Uterus (tissue), 4 donors: ENCODE results near the gene SLC15A4. TPM values are rescaled to one million over a fixed set of nuclear protein-coding genes. Genes with fewer than 3 reads are reported as not detected.
"Not testable (repeated sequence)": the region's sequence is repeated elsewhere in the genome, so short reads cannot be mapped to it uniquely, and the experiment has no call there.

Source experiments
- DNase-seq, 2 donors: peaks; one replicate each; pipeline ENCODE4 v3.0.0-alpha.2; 2019 to 2020
- H3K27ac ChIP-seq, 2 donors: fragments of 200-600 bp; sonication (generic); 1 replicate in 1 of 2; 2 replicates in 1 of 2; pipeline ENCODE4 v1.5.1; 2016 to 2018
- H3K27me3 ChIP-seq, 2 donors: fragments of 200-600 bp; sonication (generic); one replicate each; pipeline ENCODE4 v1.5.1; 2018 to 2019; ENCODE audit warnings: control low read depth in 1 of 2
- H3K36me3 ChIP-seq, 2 donors: fragments of 200-600 bp; sonication (generic); one replicate each; pipeline ENCODE4 v1.5.1; 2019; ENCODE audit warnings: control low read depth in 1 of 2
- H3K4me1 ChIP-seq, 2 donors: fragments of 200-600 bp; sonication (generic); one replicate each; pipeline ENCODE4 v1.5.1; 2018 to 2019; ENCODE audit warnings: control low read depth in 1 of 2
- H3K4me3 ChIP-seq, 2 donors: fragments of 200-600 bp; sonication (generic); 1 replicate in 1 of 2; 2 replicates in 1 of 2; pipeline ENCODE4 v1.5.1; 2018 to 2019; ENCODE audit warnings: mild to moderate bottlenecking in 1 of 2
- H3K9me3 ChIP-seq, 2 donors: fragments of 200-600 bp; sonication (generic); one replicate each; pipeline ENCODE4 v1.5.1; 2019; ENCODE audit warnings: control low read depth in 1 of 2
- CTCF ChIP-seq, 4 experiments: fragments of 200-600 bp in 2 of 4; fragments of 450-650 bp in 2 of 4; sonication (generic) in 2 of 4; IDR thresholded peaks; one replicate each; pipeline ENCODE4 v1.5.1; 2016 to 2019; ENCODE audit warnings: antibody characterized with exemption in 4 of 4, mild to moderate bottlenecking in 2 of 4, moderate library complexity in 1 of 4
- POLR2A ChIP-seq, 2 donors: fragments of 450-650 bp; IDR thresholded peaks; one replicate each; pipeline ENCODE4 v1.6.1; 2016; ENCODE audit warnings: antibody characterized with exemption in 2 of 2, mild to moderate bottlenecking in 1 of 2, moderate library complexity in 1 of 2
- intact Hi-C: fragments of 100-400 bp; cut with DNase I; formaldehyde crosslinking; loops from one replicate; pipeline ENCODE4 v1.15.1; 2023; ENCODE audit warnings: low total_unique reads
- total RNA-seq, 4 donors: library from RNA; depleted of rRNA in 3 of 4; stranded (reverse); fragments of >200 nt in 3 of 4; gene quantifications; one replicate each; pipeline versions ENCODE4 v1.1.0 to v1.2.4, GENCODE V29; 2014 to 2023
- donor health status: DM: yes; HTN: yes; CAD: no.

The SLC15A4 gene
- total RNA-seq, 4 donors from 2014 or later, result 40.9 to 62.8 (median 52.1) TPM

- H3K4me1 ChIP-seq, result no peaks in the 10 kb centered on the region
- no peak for TF ChIP-seq POLR2A (IDR thresholded peaks at IDR 0.05)
- TF ChIP-seq CTCF (IDR thresholded peaks at IDR 0.05), result no peak
- H3K4me3 ChIP-seq, result no peak overlapping the region
- intact Hi-C loops, result no loop called here
- H3K27me3 ChIP-seq, result no peaks in the 10 kb centered on the region
- DNase-seq, result no peak
- H3K27ac ChIP-seq, result no peak overlapping the region
- no peaks in the 10 kb centered on the region for H3K36me3 ChIP-seq
- H3K9me3 ChIP-seq, result no peaks in the 10 kb centered on the region
Measured at GRCh38 chr12:128842579-128842978, 18.8 kb upstream of the SLC15A4 start.

- DNase-seq, result no peak
- no peak for TF ChIP-seq POLR2A (IDR thresholded peaks at IDR 0.05)
- TF ChIP-seq CTCF (IDR thresholded peaks at IDR 0.05), result no peak
- Histone ChIP-seq H3K27me3 (no peaks in the 10 kb centered on the region), H3K27ac (no peak overlapping the region), H3K4me3 (no peak overlapping the region), H3K4me1 (no peaks in the 10 kb centered on the region), H3K36me3 (no peaks in the 10 kb centered on the region), H3K9me3 (no peaks in the 10 kb centered on the region)
- intact Hi-C loops, result no loop called here
Measured at GRCh38 chr12:128840862-128841468, 17.2 kb upstream of the SLC15A4 start.

- H3K27ac ChIP-seq, H3K4me1 ChIP-seq, H3K27me3 ChIP-seq, intact Hi-C loops, H3K9me3 ChIP-seq, DNase-seq, H3K36me3 ChIP-seq, H3K4me3 ChIP-seq: not testable (repeated sequence)
Measured at GRCh38 chr12:128839885-128840284, 16.1 kb upstream of the SLC15A4 start.

- no peaks in the 10 kb centered on the region for H3K4me1 ChIP-seq
- no peaks in the 10 kb centered on the region for H3K9me3 ChIP-seq
- H3K4me3 ChIP-seq, result no peak overlapping the region
- H3K27ac ChIP-seq, result no peak overlapping the region
- TF ChIP-seq CTCF (IDR thresholded peaks at IDR 0.05) (no peak), POLR2A (IDR thresholded peaks at IDR 0.05) (no peak)
- H3K27me3 ChIP-seq, result no peaks in the 10 kb centered on the region
- H3K36me3 ChIP-seq, result no peaks in the 10 kb centered on the region
- DNase-seq, result no peak
- intact Hi-C loops, result no loop called here
Measured at GRCh38 chr12:128833418-128833817, 9.7 kb upstream of the SLC15A4 start.

- no peak for DNase-seq
- no peak overlapping the region for H3K4me3 ChIP-seq
- no peaks in the 10 kb centered on the region for H3K4me1 ChIP-seq
- no peaks in the 10 kb centered on the region for H3K9me3 ChIP-seq
- H3K27ac ChIP-seq, result no peak overlapping the region
- intact Hi-C loops, result no loop called here
- no peaks in the 10 kb centered on the region for H3K36me3 ChIP-seq
- TF ChIP-seq POLR2A (IDR thresholded peaks at IDR 0.05) (no peak), CTCF (IDR thresholded peaks at IDR 0.05) (no peak)
- H3K27me3 ChIP-seq, result no peaks in the 10 kb centered on the region
Measured at GRCh38 chr12:128830505-128830893, 6.7 kb upstream of the SLC15A4 start.
